SK-N-SH treated with all-trans-retinoic acid at 6 μM for 48 hours (cell line): ENCODE results near the gene LRRN1.

Source experiments
- ATAC-seq: fragments of 200-7000 bp; cut with Tn5 transposase; 3 replicates; pipeline ENCODE4 v1.9.1; 2020; ENCODE audit warnings: mild to moderate bottlenecking, moderate library complexity
- ARNTL ChIP-seq: fragments of 450-650 bp; formaldehyde crosslinking; IDR thresholded peaks from 2 replicates; pipeline ENCODE4 v1.5.0; 2020; ENCODE audit warnings: low read depth, mild to moderate bottlenecking, moderate library complexity, borderline replicate concordance
- BACH2 ChIP-seq: fragments of 250-450 bp; sonication (Bioruptor Pico); IDR thresholded peaks from 2 replicates; pipeline ENCODE4 v1.9.0; 2021; ENCODE audit warnings: mild to moderate bottlenecking, borderline replicate concordance
- CSDC2 ChIP-seq: fragments of 250-450 bp; sonication (Bioruptor Pico); IDR thresholded peaks from 2 replicates; pipeline ENCODE4 v1.5.0; 2020; ENCODE audit warnings: mild to moderate bottlenecking, moderate library complexity
- ISL1 ChIP-seq: fragments of 250-450 bp; sonication (Bioruptor Pico); IDR thresholded peaks from 2 replicates; pipeline ENCODE4 v2.1.2; 2022; ENCODE audit warnings: mild to moderate bottlenecking, moderate library complexity
- OSR1 ChIP-seq: fragments of 250-450 bp; sonication (Bioruptor Pico); IDR thresholded peaks from 2 replicates; pipeline ENCODE4 v1.8.0; 2022; ENCODE audit warnings: moderate library complexity, mild to moderate bottlenecking, inconsistent platforms
- PATZ1 ChIP-seq: fragments of 250-450 bp; sonication (Bioruptor Pico); IDR thresholded peaks from 2 replicates; pipeline ENCODE4 v1.8.0; 2020; ENCODE audit warnings: mild to moderate bottlenecking, moderate library complexity, borderline replicate concordance
- PPARA ChIP-seq: fragments of 250-450 bp; sonication (Bioruptor Pico); IDR thresholded peaks from 2 replicates; pipeline ENCODE4 v1.5.0; 2020; ENCODE audit warnings: mild to moderate bottlenecking, borderline replicate concordance
- RARB ChIP-seq: fragments of 250-450 bp; sonication (Bioruptor Pico); IDR thresholded peaks from 2 replicates; pipeline ENCODE4 v1.8.0; 2021; ENCODE audit warnings: mild to moderate bottlenecking, moderate library complexity
- TOX ChIP-seq: fragments of 250-450 bp; sonication (Bioruptor Pico); IDR thresholded peaks from 2 replicates; pipeline ENCODE4 v1.8.0; 2021; ENCODE audit warnings: mild to moderate bottlenecking, moderate library complexity, borderline replicate concordance
- TSHZ2 ChIP-seq: fragments of 250-450 bp; sonication (Bioruptor Pico); IDR thresholded peaks from 2 replicates; pipeline ENCODE4 v1.5.0; 2020; ENCODE audit warnings: mild to moderate bottlenecking, moderate library complexity
- ZC3H10 ChIP-seq: fragments of 250-450 bp; sonication (Bioruptor Pico); IDR thresholded peaks from 2 replicates; pipeline ENCODE4 v1.5.1; 2021; ENCODE audit warnings: mild to moderate bottlenecking, moderate library complexity
- ZNF565 ChIP-seq: fragments of 450-650 bp; formaldehyde crosslinking; conservative IDR thresholded peaks from 2 replicates; pipeline ENCODE4 v1.5.0; 2020; ENCODE audit warnings: low read depth, mild to moderate bottlenecking, moderate library complexity
- ZNF70 ChIP-seq: fragments of 450-650 bp; formaldehyde crosslinking; IDR thresholded peaks from 2 replicates; pipeline ENCODE4 v1.5.0; 2020; ENCODE audit warnings: mild to moderate bottlenecking, moderate library complexity
- ZNF8 ChIP-seq: fragments of 450-650 bp; formaldehyde crosslinking; IDR thresholded peaks from 2 replicates; pipeline ENCODE4 v1.5.0; 2020; ENCODE audit warnings: mild to moderate bottlenecking, moderate library complexity
- TF ChIP-seq, protein P1 (sequence below): fragments of 250-450 bp; sonication (Bioruptor Pico); IDR thresholded peaks from 2 replicates; pipeline ENCODE4 v1.5.1; 2021; ENCODE audit warnings: mild to moderate bottlenecking, moderate library complexity
- TF ChIP-seq, protein P2 (sequence below): fragments of 250-450 bp; sonication (Bioruptor Pico); IDR thresholded peaks from 2 replicates; pipeline ENCODE4 v1.8.0; 2021; ENCODE audit warnings: low read depth, mild to moderate bottlenecking, moderate library complexity, borderline replicate concordance
- TF ChIP-seq, protein P3 (sequence below): fragments of 250-450 bp; sonication (Bioruptor Pico); IDR thresholded peaks from 2 replicates; pipeline ENCODE4 v1.5.1; 2020; ENCODE audit warnings: low read depth, mild to moderate bottlenecking, moderate library complexity

Gene LRRN1

GRCh38 chr3:3847994-3848922 is 49.0 kb downstream of the LRRN1 start (continued):
- TF ChIP-seq, protein P1, sequence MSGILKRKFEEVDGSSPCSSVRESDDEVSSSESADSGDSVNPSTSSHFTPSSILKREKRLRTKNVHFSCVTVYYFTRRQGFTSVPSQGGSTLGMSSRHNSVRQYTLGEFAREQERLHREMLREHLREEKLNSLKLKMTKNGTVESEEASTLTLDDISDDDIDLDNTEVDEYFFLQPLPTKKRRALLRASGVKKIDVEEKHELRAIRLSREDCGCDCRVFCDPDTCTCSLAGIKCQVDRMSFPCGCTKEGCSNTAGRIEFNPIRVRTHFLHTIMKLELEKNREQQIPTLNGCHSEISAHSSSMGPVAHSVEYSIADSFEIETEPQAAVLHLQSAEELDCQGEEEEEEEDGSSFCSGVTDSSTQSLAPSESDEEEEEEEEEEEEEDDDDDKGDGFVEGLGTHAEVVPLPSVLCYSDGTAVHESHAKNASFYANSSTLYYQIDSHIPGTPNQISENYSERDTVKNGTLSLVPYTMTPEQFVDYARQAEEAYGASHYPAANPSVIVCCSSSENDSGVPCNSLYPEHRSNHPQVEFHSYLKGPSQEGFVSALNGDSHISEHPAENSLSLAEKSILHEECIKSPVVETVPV: no peak
- TF ChIP-seq, protein P2, sequence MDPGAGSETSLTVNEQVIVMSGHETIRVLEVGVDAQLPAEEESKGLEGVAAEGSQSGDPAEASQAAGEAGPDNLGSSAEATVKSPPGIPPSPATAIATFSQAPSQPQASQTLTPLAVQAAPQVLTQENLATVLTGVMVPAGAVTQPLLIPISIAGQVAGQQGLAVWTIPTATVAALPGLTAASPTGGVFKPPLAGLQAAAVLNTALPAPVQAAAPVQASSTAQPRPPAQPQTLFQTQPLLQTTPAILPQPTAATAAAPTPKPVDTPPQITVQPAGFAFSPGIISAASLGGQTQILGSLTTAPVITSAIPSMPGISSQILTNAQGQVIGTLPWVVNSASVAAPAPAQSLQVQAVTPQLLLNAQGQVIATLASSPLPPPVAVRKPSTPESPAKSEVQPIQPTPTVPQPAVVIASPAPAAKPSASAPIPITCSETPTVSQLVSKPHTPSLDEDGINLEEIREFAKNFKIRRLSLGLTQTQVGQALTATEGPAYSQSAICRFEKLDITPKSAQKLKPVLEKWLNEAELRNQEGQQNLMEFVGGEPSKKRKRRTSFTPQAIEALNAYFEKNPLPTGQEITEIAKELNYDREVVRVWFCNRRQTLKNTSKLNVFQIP (CRISPR knock-in tag): no peak
- no peak for TF ChIP-seq ISL1

- no peak for TF ChIP-seq TSHZ2 (CRISPR knock-in tag)
- TF ChIP-seq ZC3H10 (CRISPR knock-in tag): no peak
- no peak for TF ChIP-seq PATZ1 (CRISPR knock-in tag)
- TF ChIP-seq OSR1 (CRISPR knock-in tag): no peak
- TF ChIP-seq ZNF565: no peak
- no peak for TF ChIP-seq ZNF8
- no peak for TF ChIP-seq ARNTL (CRISPR knock-in tag)
- TF ChIP-seq ZNF70: no peak
- TF ChIP-seq TOX: no peak
- TF ChIP-seq PPARA: no peak
- TF ChIP-seq, protein P3, sequence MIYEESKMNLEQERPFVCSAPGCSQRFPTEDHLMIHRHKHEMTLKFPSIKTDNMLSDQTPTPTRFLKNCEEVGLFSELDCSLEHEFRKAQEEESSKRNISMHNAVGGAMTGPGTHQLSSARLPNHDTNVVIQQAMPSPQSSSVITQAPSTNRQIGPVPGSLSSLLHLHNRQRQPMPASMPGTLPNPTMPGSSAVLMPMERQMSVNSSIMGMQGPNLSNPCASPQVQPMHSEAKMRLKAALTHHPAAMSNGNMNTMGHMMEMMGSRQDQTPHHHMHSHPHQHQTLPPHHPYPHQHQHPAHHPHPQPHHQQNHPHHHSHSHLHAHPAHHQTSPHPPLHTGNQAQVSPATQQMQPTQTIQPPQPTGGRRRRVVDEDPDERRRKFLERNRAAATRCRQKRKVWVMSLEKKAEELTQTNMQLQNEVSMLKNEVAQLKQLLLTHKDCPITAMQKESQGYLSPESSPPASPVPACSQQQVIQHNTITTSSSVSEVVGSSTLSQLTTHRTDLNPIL: no peak
- TF ChIP-seq, protein P1: no peak
- TF ChIP-seq BACH2 (CRISPR knock-in tag): no peak
- no peak for TF ChIP-seq RARB (CRISPR knock-in tag)
- no peak for ATAC-seq
These were observed 49.7 kb downstream of the LRRN1 start for GRCh38 chr3:3848923-3849275.

GRCh38 chr3:3851621-3852323 is 52.5 kb downstream of the LRRN1 start:
- TF ChIP-seq CSDC2 (CRISPR knock-in tag) (no peak), ZNF70 (no peak), PPARA (no peak), OSR1 (CRISPR knock-in tag) (no peak)
- TF ChIP-seq, all 23 proteins: peak for 0
- ATAC-seq: no peak
